Measurements from ENCODE around the gene MEN1.

DNA sequence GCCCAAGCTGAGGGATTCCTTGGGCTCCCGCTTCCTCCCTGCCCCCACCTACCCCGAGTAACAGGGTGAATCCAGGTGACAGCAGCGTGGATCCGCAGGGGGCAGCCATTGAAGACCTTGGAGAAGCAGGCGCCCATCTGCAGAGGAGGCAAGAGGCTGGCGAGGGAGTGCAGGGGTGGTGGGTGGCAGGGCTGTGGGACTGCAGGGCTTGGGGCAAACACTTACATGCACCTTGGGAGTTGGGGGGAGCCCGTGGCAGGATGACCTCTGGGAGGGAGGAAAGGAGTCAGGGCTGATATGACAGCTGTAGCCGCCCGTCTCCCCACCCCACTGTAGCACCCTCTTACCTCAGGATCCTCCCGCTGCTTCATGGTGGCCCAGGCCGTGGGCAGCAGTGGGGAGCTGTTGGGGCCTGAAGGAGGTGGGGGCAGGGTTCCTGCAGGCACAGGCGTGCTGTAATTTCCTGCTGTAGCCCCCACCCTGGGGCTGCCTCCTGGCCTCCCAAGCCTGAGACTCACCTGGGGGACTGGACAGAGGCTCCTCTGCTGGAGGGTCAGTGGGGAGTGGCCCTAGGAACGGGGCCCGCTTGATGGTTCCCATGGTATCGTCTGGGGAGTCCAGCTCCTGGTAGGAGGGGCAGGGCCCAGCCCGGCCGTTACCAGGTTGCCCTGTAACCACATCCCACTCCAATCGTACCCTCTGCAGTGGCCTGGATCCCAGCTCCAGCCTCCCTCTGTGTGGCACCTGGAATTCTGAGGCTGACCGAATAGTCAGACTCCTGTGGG lies 13.4 kb downstream of the MEN1 start:
- TF ChIP-seq, protein P1, sequence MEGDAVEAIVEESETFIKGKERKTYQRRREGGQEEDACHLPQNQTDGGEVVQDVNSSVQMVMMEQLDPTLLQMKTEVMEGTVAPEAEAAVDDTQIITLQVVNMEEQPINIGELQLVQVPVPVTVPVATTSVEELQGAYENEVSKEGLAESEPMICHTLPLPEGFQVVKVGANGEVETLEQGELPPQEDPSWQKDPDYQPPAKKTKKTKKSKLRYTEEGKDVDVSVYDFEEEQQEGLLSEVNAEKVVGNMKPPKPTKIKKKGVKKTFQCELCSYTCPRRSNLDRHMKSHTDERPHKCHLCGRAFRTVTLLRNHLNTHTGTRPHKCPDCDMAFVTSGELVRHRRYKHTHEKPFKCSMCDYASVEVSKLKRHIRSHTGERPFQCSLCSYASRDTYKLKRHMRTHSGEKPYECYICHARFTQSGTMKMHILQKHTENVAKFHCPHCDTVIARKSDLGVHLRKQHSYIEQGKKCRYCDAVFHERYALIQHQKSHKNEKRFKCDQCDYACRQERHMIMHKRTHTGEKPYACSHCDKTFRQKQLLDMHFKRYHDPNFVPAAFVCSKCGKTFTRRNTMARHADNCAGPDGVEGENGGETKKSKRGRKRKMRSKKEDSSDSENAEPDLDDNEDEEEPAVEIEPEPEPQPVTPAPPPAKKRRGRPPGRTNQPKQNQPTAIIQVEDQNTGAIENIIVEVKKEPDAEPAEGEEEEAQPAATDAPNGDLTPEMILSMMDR (optimal IDR thresholded peaks at IDR 0.05 in 1 of 3, IDR thresholded peaks at IDR 0.05 in 1 of 3, conservative IDR thresholded peaks at IDR 0.05 in 1 of 3; ENCODE audit: extremely low read depth in 1 of 3, insufficient read depth in 2 of 3, low read length in 3 of 3) = no peak
- no peak for TF ChIP-seq EZH2 (IDR thresholded peaks at IDR 0.05; ENCODE audit: low read length)

All from keratinocyte (primary cell).